Keratinocyte (primary cell): Measurements from ENCODE around the gene DSCAM. TPM values are rescaled to one million over a fixed set of nuclear protein-coding genes. Genes with fewer than 3 reads are reported as not detected.
A peak's percentile ranks its signal among the peaks of the same experiment; 100 is the strongest.

Experiments
- DNase-seq: peaks from one replicate; pipeline ENCODE4 v3.0.0-alpha.2; 2011; ENCODE audit warnings: low read depth, missing footprints, low spot score
- FAIRE-seq: peaks from 2 replicates; lab custom pipeline; 2011; peaks lifted over from hg19 to GRCh38; lab: Jason Lieb, UNC
- H2AFZ ChIP-seq: 2 replicates; pipeline ENCODE4 v1.6.0; 2012; ENCODE audit warnings: low read length, control low read depth, inconsistent platforms; ENCODE audit not compliant: control insufficient read depth
- H3K27ac ChIP-seq: 2 replicates; pipeline ENCODE4 v1.5.1; 2011; ENCODE audit warnings: low read length; ENCODE audit not compliant: control insufficient read depth, insufficient read depth
- H3K27me3 ChIP-seq: 3 replicates; pipeline ENCODE4 v1.6.0; 2011; ENCODE audit warnings: low read length; ENCODE audit not compliant: control insufficient read depth, insufficient read depth; ENCODE audit errors: extremely low read depth
- H3K36me3 ChIP-seq, 2 experiments: 2 replicates in 1 of 2; 3 replicates in 1 of 2; pipeline ENCODE4 v1.5.1; 2011; ENCODE audit warnings: low read length in 2 of 2, mild to moderate bottlenecking in 1 of 2; ENCODE audit not compliant: control insufficient read depth in 2 of 2, insufficient read depth in 2 of 2; ENCODE audit errors: extremely low read depth in 1 of 2
- H3K4me1 ChIP-seq: 3 replicates; pipeline ENCODE4 v1.5.1; 2011; ENCODE audit warnings: low read length; ENCODE audit not compliant: control insufficient read depth, insufficient read depth; ENCODE audit errors: extremely low read depth
- H3K4me2 ChIP-seq: 3 replicates; pipeline ENCODE4 v1.6.0; 2011; ENCODE audit warnings: low read depth, low read length; ENCODE audit not compliant: control insufficient read depth, insufficient read depth; ENCODE audit errors: extremely low read depth
- H3K4me3 ChIP-seq, 3 experiments: fragments of 200-600 bp in 1 of 3; sonication (generic) in 1 of 3; 2 replicates in 2 of 3; 3 replicates in 1 of 3; pipeline ENCODE4 v1.5.1; 2011 to 2016; ENCODE audit warnings: low read length in 3 of 3, mild to moderate bottlenecking in 3 of 3, control low read depth in 2 of 3, inconsistent platforms in 1 of 3, low read depth in 1 of 3, mixed read lengths in 1 of 3, mixed run types in 1 of 3, moderate library complexity in 1 of 3; ENCODE audit not compliant: control insufficient read depth in 2 of 3, insufficient read depth in 2 of 3; ENCODE audit errors: extremely low read depth in 1 of 3
- H3K79me2 ChIP-seq: 2 replicates; pipeline ENCODE4 v1.6.0; 2012; ENCODE audit warnings: low read length; ENCODE audit not compliant: control insufficient read depth, insufficient read depth
- H3K9ac ChIP-seq: 3 replicates; pipeline ENCODE4 v1.6.0; 2011; ENCODE audit warnings: low read length; ENCODE audit not compliant: control insufficient read depth, insufficient read depth; ENCODE audit errors: extremely low read depth
- H3K9me1 ChIP-seq: 3 replicates; pipeline ENCODE4 v1.6.0; 2011; ENCODE audit warnings: low read length; ENCODE audit not compliant: control insufficient read depth, insufficient read depth; ENCODE audit errors: extremely low read depth
- H3K9me3 ChIP-seq: 2 replicates; pipeline ENCODE4 v1.5.1; 2012; ENCODE audit warnings: low read depth, low read length; ENCODE audit not compliant: control insufficient read depth
- H4K20me1 ChIP-seq: 3 replicates; pipeline ENCODE4 v1.6.0; 2011; ENCODE audit warnings: low read length; ENCODE audit not compliant: control insufficient read depth, insufficient read depth; ENCODE audit errors: extremely low read depth
- CTCF ChIP-seq, 3 experiments: IDR thresholded peaks in 1 of 3; conservative IDR thresholded peaks in 1 of 3; optimal IDR thresholded peaks in 1 of 3; 2 replicates in 2 of 3; 3 replicates in 1 of 3; pipeline versions ENCODE3 to v1.5.1; 2011; ENCODE audit warnings: low read length in 3 of 3, mild to moderate bottlenecking in 3 of 3, moderate library complexity in 2 of 3, control low read depth in 1 of 3, inconsistent platforms in 1 of 3; ENCODE audit not compliant: insufficient read depth in 2 of 3; ENCODE audit errors: extremely low read depth in 1 of 3
- EZH2 ChIP-seq: IDR thresholded peaks from one replicate; pipeline ENCODE4 v1.6.1; 2012; ENCODE audit warnings: inconsistent platforms, mild to moderate bottlenecking, low read length, moderate library complexity
- dilution Hi-C: fragments of 300-500 bp; cut with MboI; formaldehyde crosslinking; loops from one replicate; pipeline ENCODE4 v1.7.0; 2020; ENCODE audit warnings: low sequenced_read_pairs; ENCODE audit not compliant: extremely low pct_ligation_motif_present
- polyA plus RNA-seq, 5 experiments: library from polyadenylated mRNA; depleted of rRNA in 3 of 5; stranded (reverse) in 3 of 5; stranded (forward) in 1 of 5; unstranded in 1 of 5; fragments of >200 nt; gene quantifications; 1 replicate in 1 of 5; 2 replicates in 3 of 5; 3 replicates in 1 of 5; pipeline versions ENCODE4 v1.2.1 to v1.2.3, GENCODE V29; 2011 to 2012; ENCODE audit warnings: missing spikeins in 2 of 5, low read depth in 1 of 5, low replicate concordance in 1 of 5

DSCAM gene
- polyA plus RNA-seq, 1 donor (not counting 4 experiments of a cell fraction or from before 2014, with no cell fraction given): 2.1 TPM

- Histone ChIP-seq H3K4me1 (peaks cover 10% of the 10 kb centered on the region), H3K9me3 (no peaks in the 10 kb centered on the region), H2AFZ (no peak overlapping the region), H3K27me3 (no peaks in the 10 kb centered on the region), H3K4me3 (no peak overlapping the region), H3K9me1 (no peaks in the 10 kb centered on the region), H3K79me2 (no peaks in the 10 kb centered on the region), H4K20me1 (no peaks in the 10 kb centered on the region), H3K9ac (no peak overlapping the region), H3K4me2 (peak overlapping the region; percentile 14), H3K36me3 (peaks cover 0 to 2% of the 10 kb centered on the region in 2 experiments), H3K27ac (no peak overlapping the region)
- no peak for TF ChIP-seq CTCF (optimal IDR thresholded peaks at IDR 0.05 in 1 of 3, IDR thresholded peaks at IDR 0.05 in 1 of 3, conservative IDR thresholded peaks at IDR 0.05 in 1 of 3; ENCODE audit: extremely low read depth in 1 of 3, insufficient read depth in 2 of 3, low read length in 3 of 3)
- no peak for TF ChIP-seq EZH2
- FAIRE-seq: peak; percentile 36
- dilution Hi-C loops: no loop called here
- no peak for DNase-seq
Measured at GRCh38 chr21:40714536-40714935, 132.4 kb downstream of the DSCAM start.

GRCh38 chr21:40707656-40708244 is 139.2 kb downstream of the DSCAM start:
- FAIRE-seq (no peak), DNase-seq (no peak)
- H4K20me1 ChIP-seq: no peaks in the 10 kb centered on the region
- H3K9me3 ChIP-seq: no peaks in the 10 kb centered on the region
- no peaks in the 10 kb centered on the region for H3K79me2 ChIP-seq
- no peak overlapping the region for H3K27ac ChIP-seq
- no peaks in the 10 kb centered on the region for H3K9me1 ChIP-seq
- no peak for TF ChIP-seq EZH2
- TF ChIP-seq CTCF (optimal IDR thresholded peaks at IDR 0.05 in 1 of 3, IDR thresholded peaks at IDR 0.05 in 1 of 3, conservative IDR thresholded peaks at IDR 0.05 in 1 of 3; ENCODE audit: extremely low read depth in 1 of 3, insufficient read depth in 2 of 3, low read length in 3 of 3): no peak
- no peaks in the 10 kb centered on the region for H3K27me3 ChIP-seq
- no peak overlapping the region for H3K4me3 ChIP-seq
- H2AFZ ChIP-seq: no peak overlapping the region
- H3K4me2 ChIP-seq: peak overlapping the region; percentile 48
- dilution Hi-C loops: no loop called here
- H3K4me1 ChIP-seq: peaks cover 17% of the 10 kb centered on the region
- peaks cover 0 to 2% of the 10 kb centered on the region in 2 experiments for H3K36me3 ChIP-seq
- H3K9ac ChIP-seq: no peak overlapping the region
